GM04503 (cell line): ENCODE data around the gene MMP23B.

Experiments used
- DNase-seq: peaks from one replicate; pipeline ENCODE4 v3.0.0-alpha.2; 2012; ENCODE audit warnings: low read depth

MMP23B gene

DNA sequence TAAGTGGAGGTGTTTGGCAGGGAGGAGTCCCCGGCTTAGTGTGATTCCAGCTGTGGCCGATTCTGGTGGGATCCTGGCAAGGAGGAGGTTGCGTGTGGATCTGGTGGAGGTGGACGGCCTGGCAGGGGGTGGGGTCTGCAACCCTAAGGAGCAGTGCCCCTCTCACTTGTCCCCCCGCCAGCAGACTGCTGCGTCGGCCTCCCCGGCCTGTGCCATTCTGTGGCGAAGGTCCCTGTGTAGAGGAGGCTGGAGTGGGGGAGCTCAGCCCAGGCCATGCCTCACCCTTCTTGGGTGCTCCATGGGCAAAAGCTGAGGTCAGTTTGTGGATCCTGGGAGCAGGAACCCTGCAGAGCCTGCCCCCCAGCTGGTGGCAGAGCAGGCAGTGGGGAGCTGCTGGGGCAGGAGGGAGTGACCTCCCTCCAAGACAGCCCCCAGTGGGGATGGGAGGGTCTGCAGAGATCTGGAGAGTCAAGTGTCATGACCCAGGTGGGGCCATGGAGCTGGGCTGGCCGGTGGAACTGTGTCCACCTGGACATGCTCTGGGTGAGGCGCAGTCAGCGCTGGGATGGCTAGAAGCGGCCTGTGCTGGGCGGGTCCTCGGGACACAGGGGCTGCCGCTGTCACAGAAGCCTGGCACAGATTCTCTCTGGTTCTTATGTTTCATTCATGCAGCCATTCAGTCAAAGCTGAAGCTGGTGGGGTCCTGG, 11.4 kb upstream of the MMP23B start:
- DNase-seq, result no peak

GRCh38 chr1:1621173-1622009, 10.6 kb upstream of the MMP23B start:
- DNase-seq, result no peak

- no peak for DNase-seq
Measured at GRCh38 chr1:1622010-1622787, 9.8 kb upstream of the MMP23B start.

- DNase-seq, result no peak
Measured at GRCh38 chr1:1622788-1623094, 9.2 kb upstream of the MMP23B start.

- DNase-seq, result no peak
Measured at GRCh38 chr1:1623181-1623630, 8.8 kb upstream of the MMP23B start.

GRCh38 chr1:1623631-1624442, 8.1 kb upstream of the MMP23B start:
- no peak for DNase-seq

DNA sequence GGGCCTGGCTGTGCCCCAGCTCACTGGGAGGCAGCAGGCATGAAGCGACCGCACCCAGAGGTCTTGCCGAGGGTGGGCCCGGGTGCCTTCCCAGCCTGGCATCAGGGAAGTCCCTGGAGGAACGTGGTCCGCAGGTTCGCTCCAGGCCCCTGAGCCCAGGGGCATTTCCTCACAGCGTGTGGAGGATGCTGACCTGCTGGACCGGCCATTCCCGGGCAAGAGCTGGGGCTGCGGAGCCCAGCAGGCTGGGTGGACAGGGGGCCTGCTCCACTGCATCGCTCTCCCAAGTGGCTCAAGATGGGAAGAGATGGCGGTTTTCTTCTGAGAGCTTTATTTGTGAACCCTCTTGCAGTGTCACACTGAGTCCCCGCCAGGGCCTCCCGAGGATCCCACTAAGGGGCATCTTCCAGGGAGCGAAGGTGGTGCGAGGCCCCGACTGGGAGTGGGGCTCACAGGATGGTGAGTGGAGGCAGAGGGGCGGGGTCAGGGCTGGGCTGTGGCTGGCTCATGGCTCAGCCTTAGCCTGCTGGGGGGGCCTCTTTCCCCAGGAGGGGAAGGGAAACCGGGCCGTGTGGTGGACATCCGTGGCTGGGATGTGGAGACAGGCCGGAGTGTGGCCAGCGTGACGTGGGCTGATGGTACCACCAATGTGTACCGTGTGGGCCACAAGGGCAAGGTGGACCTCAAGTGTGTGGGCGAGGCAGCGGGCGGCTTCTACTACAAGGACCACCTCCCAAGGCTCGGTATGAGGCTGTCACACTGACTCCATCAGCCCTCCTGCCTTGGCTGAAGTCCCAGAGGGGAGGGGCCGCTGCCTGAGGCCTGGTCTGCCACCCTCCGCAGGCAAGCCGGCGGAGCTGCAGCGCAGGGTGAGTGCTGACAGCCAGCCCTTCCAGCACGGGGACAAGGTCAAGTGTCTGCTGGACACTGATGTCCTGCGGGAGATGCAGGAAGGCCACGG, 7.2 kb upstream of the MMP23B start:
- no peak for DNase-seq

- DNase-seq, result no peak
Measured at GRCh38 chr1:1625404-1625775, 6.6 kb upstream of the MMP23B start.

- DNase-seq, result no peak
Measured at GRCh38 chr1:1625824-1626206, 6.2 kb upstream of the MMP23B start.

GRCh38 chr1:1626207-1627141, 5.5 kb upstream of the MMP23B start:
- no peak for DNase-seq

DNA sequence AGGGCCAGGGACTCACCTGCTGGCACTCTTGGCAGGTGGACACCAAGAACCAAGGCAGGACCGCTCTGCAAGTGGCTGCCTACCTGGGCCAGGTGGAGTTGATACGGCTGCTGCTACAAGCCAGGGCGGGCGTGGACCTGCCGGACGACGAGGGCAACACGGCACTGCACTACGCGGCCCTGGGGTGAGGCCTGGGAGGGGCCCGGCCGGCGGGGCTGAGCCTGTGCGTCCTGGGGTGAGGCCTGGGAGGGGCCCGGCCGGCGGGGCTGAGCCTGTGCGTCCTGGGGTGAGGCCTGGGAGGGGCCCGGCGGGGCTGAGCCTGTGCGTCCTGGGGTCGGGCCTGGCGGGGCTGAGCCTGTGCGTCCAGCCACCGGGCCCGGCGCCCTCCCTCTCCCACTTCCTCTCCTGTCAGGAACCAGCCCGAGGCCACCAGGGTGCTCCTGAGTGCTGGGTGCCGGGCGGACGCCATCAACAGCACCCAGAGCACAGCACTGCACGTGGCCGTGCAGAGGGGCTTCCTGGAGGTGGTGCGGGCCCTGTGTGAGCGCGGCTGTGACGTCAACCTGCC, 4.6 kb upstream of the MMP23B start:
- DNase-seq, result no peak

- DNase-seq, result no peak
Measured at GRCh38 chr1:1627829-1628753, 3.9 kb upstream of the MMP23B start.

- DNase-seq, result no peak
Measured at GRCh38 chr1:1628754-1629429, 3.1 kb upstream of the MMP23B start.

DNA sequence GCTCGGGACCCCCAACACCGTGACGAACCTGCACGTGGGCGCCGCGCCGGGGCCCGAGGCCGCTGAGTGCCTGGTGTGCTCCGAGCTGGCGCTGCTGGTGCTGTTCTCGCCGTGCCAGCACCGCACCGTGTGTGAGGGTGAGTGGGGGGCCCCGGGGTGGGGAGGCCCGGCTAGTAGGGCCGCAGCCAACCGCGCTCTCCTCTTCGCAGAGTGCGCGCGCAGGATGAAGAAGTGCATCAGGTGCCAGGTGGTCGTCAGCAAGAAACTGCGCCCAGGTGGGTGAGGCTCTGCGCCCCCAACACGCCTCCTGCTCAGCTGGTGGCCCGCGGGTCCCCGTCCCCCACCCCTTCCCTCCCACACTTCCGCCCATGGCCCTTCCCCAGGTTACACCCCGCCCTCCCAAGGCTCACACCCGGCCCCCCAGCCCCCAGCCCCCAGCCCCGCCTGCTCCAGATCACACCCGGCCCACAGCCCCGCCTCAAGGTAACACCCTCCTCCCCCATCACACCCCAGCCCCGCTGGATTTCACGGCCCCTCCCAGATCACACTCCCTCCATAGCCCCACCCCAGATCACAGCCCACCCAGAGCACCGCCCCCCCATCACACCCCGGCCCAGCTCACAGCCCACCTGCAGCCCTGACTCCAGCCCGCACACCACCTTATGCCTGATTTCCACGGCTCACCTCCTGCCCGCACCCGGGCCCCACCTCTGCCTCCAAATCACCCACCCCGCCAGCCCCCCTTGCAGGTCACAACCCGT, 2.4 kb upstream of the MMP23B start:
- DNase-seq, result no peak

DNA sequence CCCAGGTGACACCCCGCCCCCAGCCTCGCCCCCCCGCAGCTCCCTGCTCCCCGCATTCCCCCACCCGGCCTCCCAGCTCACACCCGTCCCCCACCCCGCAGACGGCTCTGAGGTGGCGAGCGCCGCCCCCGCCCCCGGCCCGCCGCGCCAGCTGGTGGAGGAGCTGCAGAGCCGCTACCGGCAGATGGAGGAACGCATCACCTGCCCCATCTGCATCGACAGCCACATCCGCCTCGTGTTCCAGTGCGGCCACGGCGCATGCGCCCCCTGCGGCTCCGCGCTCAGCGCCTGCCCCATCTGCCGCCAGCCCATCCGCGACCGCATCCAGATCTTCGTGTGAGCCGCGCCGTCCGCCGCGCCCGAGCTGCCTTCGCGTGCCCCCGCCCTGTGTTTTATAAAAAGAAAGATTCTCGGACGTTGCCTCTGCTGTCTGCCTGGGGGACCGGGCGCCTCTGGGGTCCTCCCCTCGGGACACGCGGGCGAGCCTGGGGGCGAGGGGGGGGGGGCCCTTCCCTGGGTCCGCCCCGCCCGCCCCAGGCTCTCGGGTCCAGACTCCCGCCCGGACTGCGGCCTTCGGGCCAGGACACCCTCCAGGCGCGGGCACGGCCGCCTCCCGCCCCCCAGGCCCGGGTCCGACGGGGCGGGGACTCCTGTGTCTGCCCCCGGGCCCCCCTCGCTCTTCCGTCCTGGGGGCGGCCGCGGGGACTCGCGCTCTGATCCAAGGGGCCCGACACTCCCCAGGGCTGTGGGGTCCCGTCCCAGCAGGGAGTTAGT, 1.6 kb upstream of the MMP23B start:
- no peak for DNase-seq
